ENCODE measurements around the gene MC2R.

The MC2R gene

GRCh38 chr18:13916559-13916958 is 1.2 kb upstream of the MC2R start:
- Histone ChIP-seq H3K4me3 (replicated peaks; ENCODE audit: low read depth, low read length) (no peak overlapping the region), H3K36me3 (ENCODE audit: control insufficient read depth, insufficient read depth, low read length) (no peaks in the 10 kb centered on the region), H3K27me3 (replicated peaks; ENCODE audit: control insufficient read depth, insufficient read depth, low read length) (no peaks in the 10 kb centered on the region; the same call in 1 of the 2 replicates)
- TF ChIP-seq CTCF (IDR thresholded peaks at IDR 0.05; ENCODE audit: insufficient read depth, low read length, poor library complexity, severe bottlenecking), result no peak
- no peak for DNase-seq (ENCODE audit: extremely low read depth, insufficient read length)

- no peak for DNase-seq (ENCODE audit: extremely low read depth, insufficient read length)
- no peak for TF ChIP-seq CTCF (IDR thresholded peaks at IDR 0.05; ENCODE audit: insufficient read depth, low read length, poor library complexity, severe bottlenecking)
Measured at GRCh38 chr18:13915995-13916431, 677 bp upstream of the MC2R start.

GRCh38 chr18:13914756-13915155 is 580 bp downstream of the MC2R start:
- Histone ChIP-seq H3K27me3 (replicated peaks; ENCODE audit: control insufficient read depth, insufficient read depth, low read length) (no peaks in the 10 kb centered on the region; the same call in 1 of the 2 replicates), H3K36me3 (ENCODE audit: control insufficient read depth, insufficient read depth, low read length) (no peaks in the 10 kb centered on the region), H3K4me3 (replicated peaks; ENCODE audit: low read depth, low read length) (no peak overlapping the region)
- DNase-seq (ENCODE audit: extremely low read depth, insufficient read length), result no peak
- no peak for TF ChIP-seq CTCF (IDR thresholded peaks at IDR 0.05; ENCODE audit: insufficient read depth, low read length, poor library complexity, severe bottlenecking)

More at GRCh38 chr18:13915995-13916431, 677 bp upstream of the MC2R start:
- H3K4me3 ChIP-seq (replicated peaks; ENCODE audit: low read depth, low read length), result no peak overlapping the region
- no peaks in the 10 kb centered on the region for H3K36me3 ChIP-seq (ENCODE audit: control insufficient read depth, insufficient read depth, low read length)
- H3K27me3 ChIP-seq (replicated peaks; ENCODE audit: control insufficient read depth, insufficient read depth, low read length), result no peaks in the 10 kb centered on the region; the same call in 1 of the 2 replicates

- no peak overlapping the region for H3K4me3 ChIP-seq (replicated peaks; ENCODE audit: low read depth, low read length)
- TF ChIP-seq CTCF (IDR thresholded peaks at IDR 0.05; ENCODE audit: insufficient read depth, low read length, poor library complexity, severe bottlenecking), result no peak
- DNase-seq (ENCODE audit: extremely low read depth, insufficient read length), result no peak
- H3K36me3 ChIP-seq (ENCODE audit: control insufficient read depth, insufficient read depth, low read length), result no peaks in the 10 kb centered on the region
- no peaks in the 10 kb centered on the region; the same call in 1 of the 2 replicates for H3K27me3 ChIP-seq (replicated peaks; ENCODE audit: control insufficient read depth, insufficient read depth, low read length)
Measured at GRCh38 chr18:13914170-13914569, 1.2 kb downstream of the MC2R start.

- no peaks in the 10 kb centered on the region for H3K36me3 ChIP-seq (ENCODE audit: control insufficient read depth, insufficient read depth, low read length)
- no peaks in the 10 kb centered on the region; the same call in 1 of the 2 replicates for H3K27me3 ChIP-seq (replicated peaks; ENCODE audit: control insufficient read depth, insufficient read depth, low read length)
- no peak for TF ChIP-seq CTCF (IDR thresholded peaks at IDR 0.05; ENCODE audit: insufficient read depth, low read length, poor library complexity, severe bottlenecking)
- H3K4me3 ChIP-seq (replicated peaks; ENCODE audit: low read depth, low read length), result no peak overlapping the region
- no peak for DNase-seq (ENCODE audit: extremely low read depth, insufficient read length)
Measured at GRCh38 chr18:13913205-13913604, 2.1 kb downstream of the MC2R start.

GRCh38 chr18:13912601-13913000 is 2.7 kb downstream of the MC2R start:
- Histone ChIP-seq H3K36me3 (ENCODE audit: control insufficient read depth, insufficient read depth, low read length) (no peaks in the 10 kb centered on the region), H3K4me3 (replicated peaks; ENCODE audit: low read depth, low read length) (no peak overlapping the region), H3K27me3 (replicated peaks; ENCODE audit: control insufficient read depth, insufficient read depth, low read length) (no peaks in the 10 kb centered on the region; the same call in 1 of the 2 replicates)
- no peak for DNase-seq (ENCODE audit: extremely low read depth, insufficient read length)
- TF ChIP-seq CTCF (IDR thresholded peaks at IDR 0.05; ENCODE audit: insufficient read depth, low read length, poor library complexity, severe bottlenecking), result no peak
